ENCODE measurements around the gene MYPOP.

MYPOP gene

GRCh38 chr19:45862564-45863334 lies 39.7 kb downstream of the MYPOP start, which contains the start of gene SYMPK:
Gene SYMPK, minus strand, starts transcription at chr19:45863147. Its CDS starts 8,652 bp downstream, at chr19:45854495.
- H4K91ac ChIP-seq (ENCODE audit: low read length), result peak within 1 kb of the TSS; percentile 91
- under 1% methylated on average over 58 of the region's 65 CpGs for WGBS
- peak within 1 kb of the TSS; percentile 100 for H2BK15ac ChIP-seq (ENCODE audit: low read depth, poor library complexity, severe bottlenecking)
- H3K9ac ChIP-seq (ENCODE audit: low read length), result peak within 1 kb of the TSS; percentile 98
- peaks cover 33 to 40% of the 10 kb centered on the region in 2 experiments for H3K27me3 ChIP-seq (ENCODE audit: control insufficient read depth in 1 of 2, insufficient read depth in 1 of 2, low read length in 2 of 2)
- peak within 1 kb of the TSS in 1 of 2 experiments; percentile 80 for H3K14ac ChIP-seq (ENCODE audit: low read length in 2 of 2)
- H2BK120ac ChIP-seq (ENCODE audit: low read depth, low read length), result peak within 1 kb of the TSS; percentile 85
- peak within 1 kb of the TSS; percentile 90 for H3K27ac ChIP-seq (ENCODE audit: low read length, poor library complexity, severe bottlenecking)
- H3K4me3 ChIP-seq (ENCODE audit: insufficient read depth in 1 of 2, low read depth in 1 of 2, low read length in 2 of 2), result peak within 1 kb of the TSS; percentile 91 to 94
- H3K9me3 ChIP-seq (ENCODE audit: control insufficient read depth, low read length), result no peaks in the 10 kb centered on the region
- peak within 1 kb of the TSS; percentile 81 to 96 for H3K23ac ChIP-seq (ENCODE audit: low read length in 2 of 2)
- peaks cover 20 to 21% of the 10 kb centered on the region in 2 experiments for H3K36me3 ChIP-seq (ENCODE audit: control insufficient read depth in 1 of 2, insufficient read depth in 2 of 2, low read depth in 1 of 2, low read length in 2 of 2)
- peak within 1 kb of the TSS in 1 of 2 experiments; percentile 52 for H2BK12ac ChIP-seq (ENCODE audit: low read length in 2 of 2)
- peak; percentile 99 for DNase-seq
- H3K18ac ChIP-seq (ENCODE audit: low read depth in 1 of 2, low read length in 2 of 2), result peak within 1 kb of the TSS; percentile 94 to 97
- H3K79me1 ChIP-seq (replicated peaks; ENCODE audit: low read length, poor library complexity, severe bottlenecking), result peaks cover 7% of the 10 kb centered on the region
- H3K4me1 ChIP-seq (ENCODE audit: control insufficient read depth, insufficient read depth, low read depth, low read length), result peaks cover 9% of the 10 kb centered on the region
- peak within 1 kb of the TSS; percentile 90 for H4K8ac ChIP-seq (ENCODE audit: low read length)
- peak within 1 kb of the TSS; percentile 67 for H2AK5ac ChIP-seq (ENCODE audit: low read length, severe bottlenecking)
- H3K4ac ChIP-seq (ENCODE audit: low read depth in 1 of 2, low read length in 2 of 2), result peak within 1 kb of the TSS; percentile 83 to 98
- peak within 1 kb of the TSS; percentile 49 for H2BK5ac ChIP-seq (ENCODE audit: low read depth, low read length, poor library complexity, severe bottlenecking)
- peak within 1 kb of the TSS; percentile 78 for H3K4me2 ChIP-seq (ENCODE audit: low read length, poor library complexity, severe bottlenecking)
- peak within 1 kb of the TSS; percentile 84 for H2AFZ ChIP-seq (ENCODE audit: low read depth, low read length)

- H3K36me3 ChIP-seq (ENCODE audit: control insufficient read depth in 1 of 2, insufficient read depth in 2 of 2, low read depth in 1 of 2, low read length in 2 of 2), result peaks cover 20 to 22% of the 10 kb centered on the region in 2 experiments
- peak overlapping the region; percentile 91 to 94 for H3K4me3 ChIP-seq (ENCODE audit: insufficient read depth in 1 of 2, low read depth in 1 of 2, low read length in 2 of 2)
- peak overlapping the region; percentile 90 for H3K27ac ChIP-seq (ENCODE audit: low read length, poor library complexity, severe bottlenecking)
- H2BK15ac ChIP-seq (ENCODE audit: low read depth, poor library complexity, severe bottlenecking), result no peak overlapping the region
- peak overlapping the region; percentile 98 for H3K9ac ChIP-seq (ENCODE audit: low read length)
- H3K4ac ChIP-seq (ENCODE audit: low read depth in 1 of 2, low read length in 2 of 2), result peak overlapping the region; percentile 11 to 64
- no peaks in the 10 kb centered on the region for H3K9me3 ChIP-seq (ENCODE audit: control insufficient read depth, low read length)
- no peak overlapping the region for H2BK120ac ChIP-seq (ENCODE audit: low read depth, low read length)
- H3K18ac ChIP-seq (ENCODE audit: low read depth in 1 of 2, low read length in 2 of 2), result peak overlapping the region in 1 of 2 experiments; percentile 65
- peaks cover 9% of the 10 kb centered on the region for H3K4me1 ChIP-seq (ENCODE audit: control insufficient read depth, insufficient read depth, low read depth, low read length)
- no peak overlapping the region for H2BK5ac ChIP-seq (ENCODE audit: low read depth, low read length, poor library complexity, severe bottlenecking)
- WGBS, result under 1% methylated on average over 10 of the region's 11 CpGs
- no peak overlapping the region for H2AFZ ChIP-seq (ENCODE audit: low read depth, low read length)
- H2AK5ac ChIP-seq (ENCODE audit: low read length, severe bottlenecking), result no peak overlapping the region
- H4K91ac ChIP-seq (ENCODE audit: low read length), result no peak overlapping the region
- no peak overlapping the region for H3K14ac ChIP-seq (ENCODE audit: low read length in 2 of 2)
- H4K8ac ChIP-seq (ENCODE audit: low read length), result peak overlapping the region; percentile 75
- peaks cover 33 to 38% of the 10 kb centered on the region in 2 experiments for H3K27me3 ChIP-seq (ENCODE audit: control insufficient read depth in 1 of 2, insufficient read depth in 1 of 2, low read length in 2 of 2)
- peaks cover 7% of the 10 kb centered on the region for H3K79me1 ChIP-seq (replicated peaks; ENCODE audit: low read length, poor library complexity, severe bottlenecking)
- no peak for DNase-seq
- no peak overlapping the region for H2BK12ac ChIP-seq (ENCODE audit: low read length in 2 of 2)
- no peak overlapping the region for H3K23ac ChIP-seq (ENCODE audit: low read length in 2 of 2)
- peak overlapping the region; percentile 78 for H3K4me2 ChIP-seq (ENCODE audit: low read length, poor library complexity, severe bottlenecking)
These were observed 40.2 kb downstream of the MYPOP start for GRCh38 chr19:45862271-45862563.

GRCh38 chr19:45860359-45861259 lies 41.8 kb downstream of the MYPOP start:
- H4K91ac ChIP-seq (ENCODE audit: low read length), result no peak overlapping the region
- no peak for DNase-seq
- H3K23ac ChIP-seq (ENCODE audit: low read length in 2 of 2), result no peak overlapping the region
- H3K36me3 ChIP-seq (ENCODE audit: control insufficient read depth in 1 of 2, insufficient read depth in 2 of 2, low read depth in 1 of 2, low read length in 2 of 2), result peaks cover 27 to 30% of the 10 kb centered on the region in 2 experiments
- H3K4ac ChIP-seq (ENCODE audit: low read depth in 1 of 2, low read length in 2 of 2), result no peak overlapping the region
- no peak overlapping the region for H2BK12ac ChIP-seq (ENCODE audit: low read length in 2 of 2)
- H2AFZ ChIP-seq (ENCODE audit: low read depth, low read length), result no peak overlapping the region
- H2BK15ac ChIP-seq (ENCODE audit: low read depth, poor library complexity, severe bottlenecking), result no peak overlapping the region
- H3K4me1 ChIP-seq (ENCODE audit: control insufficient read depth, insufficient read depth, low read depth, low read length), result peaks cover 12% of the 10 kb centered on the region
- no peak overlapping the region for H3K4me3 ChIP-seq (ENCODE audit: insufficient read depth in 1 of 2, low read depth in 1 of 2, low read length in 2 of 2)
- peaks cover 20 to 23% of the 10 kb centered on the region in 2 experiments for H3K27me3 ChIP-seq (ENCODE audit: control insufficient read depth in 1 of 2, insufficient read depth in 1 of 2, low read length in 2 of 2)
- H3K4me2 ChIP-seq (ENCODE audit: low read length, poor library complexity, severe bottlenecking), result peak overlapping the region; percentile 10
- no peak overlapping the region for H3K18ac ChIP-seq (ENCODE audit: low read depth in 1 of 2, low read length in 2 of 2)
- no peak overlapping the region for H2BK120ac ChIP-seq (ENCODE audit: low read depth, low read length)
- no peak overlapping the region for H4K8ac ChIP-seq (ENCODE audit: low read length)
- H2AK5ac ChIP-seq (ENCODE audit: low read length, severe bottlenecking), result no peak overlapping the region
- H2BK5ac ChIP-seq (ENCODE audit: low read depth, low read length, poor library complexity, severe bottlenecking), result no peak overlapping the region
- H3K79me1 ChIP-seq (replicated peaks; ENCODE audit: low read length, poor library complexity, severe bottlenecking), result peaks cover 12% of the 10 kb centered on the region
- 93% methylated on average over 11 of the region's 15 CpGs for WGBS
- H3K9me3 ChIP-seq (ENCODE audit: control insufficient read depth, low read length), result no peaks in the 10 kb centered on the region
- H3K27ac ChIP-seq (ENCODE audit: low read length, poor library complexity, severe bottlenecking), result no peak overlapping the region
- H3K9ac ChIP-seq (ENCODE audit: low read length), result peak overlapping the region; percentile 41
- H3K14ac ChIP-seq (ENCODE audit: low read length in 2 of 2), result no peak overlapping the region

Measured in mesenchymal stem cell (in vitro differentiated cells and primary cell).